Stimulated activated naive CD4-positive, alpha-beta T cell treated with Interleukin-2 at 50 U/mL for 16 hours (primary cell): Measurements from ENCODE around the gene C10orf62.
"Not testable (repeated sequence)": the region's sequence is repeated elsewhere in the genome, so short reads cannot be mapped to it uniquely, and the experiment has no call there.

Source experiments
- DNase-seq: peaks from one replicate; lab custom pipeline; 2025; lab: John Stamatoyannopoulos, UW

C10orf62 gene

GRCh38 chr10:97627731-97628130 is 38.2 kb downstream of the C10orf62 start:
- DNase-seq, result no peak

DNA sequence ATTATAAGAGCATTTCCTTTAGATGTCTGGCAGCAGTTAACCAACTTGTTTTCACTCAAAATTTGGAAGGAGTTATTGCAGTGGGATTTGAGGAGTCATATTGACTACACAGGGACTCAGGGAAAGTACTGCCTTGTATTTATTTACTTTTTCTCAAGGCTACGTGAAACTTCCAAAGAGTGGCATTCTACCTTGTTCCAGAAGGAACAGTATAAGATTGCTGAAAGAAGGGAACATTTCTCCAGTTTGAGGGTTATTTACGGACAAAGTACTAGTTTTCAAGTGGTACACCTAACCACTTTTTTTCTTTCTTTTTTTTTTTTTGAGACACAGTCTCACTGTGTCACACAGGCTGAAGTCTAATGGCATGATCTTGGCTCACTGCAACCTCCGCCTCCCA is 38.7 kb downstream of the C10orf62 start:
- no peak for DNase-seq

DNA sequence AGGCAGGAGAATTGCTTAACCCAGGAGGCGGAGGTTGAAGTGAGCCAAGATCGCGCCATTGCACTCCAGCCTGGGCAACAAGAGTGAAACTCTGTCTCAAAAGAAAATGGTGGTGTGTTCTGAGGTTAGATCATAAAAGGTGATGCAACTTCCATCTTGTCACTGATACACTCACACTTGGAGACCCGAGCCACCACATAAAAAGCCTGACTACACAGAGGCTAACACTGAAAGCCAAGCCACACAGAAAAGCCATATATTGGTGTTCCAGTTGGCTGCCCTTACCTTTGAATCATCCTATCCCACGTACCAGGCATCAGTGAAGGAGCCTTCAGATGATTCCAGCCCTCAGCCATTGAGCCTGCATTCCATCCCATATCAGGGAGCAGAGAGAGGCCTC is 39.8 kb downstream of the C10orf62 start:
- DNase-seq, result no peak

- DNase-seq, result no peak
These were observed 41.6 kb downstream of the C10orf62 start for GRCh38 chr10:97631098-97631497.

- DNase-seq, result peak; percentile 92
These were observed 43.7 kb downstream of the C10orf62 start, which contains the start of gene MORN4 for GRCh38 chr10:97632949-97633884. Gene MORN4 (minus strand): TSS chr10:97633500. CDS start chr10:97619653, 13,847 bp downstream.

DNA sequence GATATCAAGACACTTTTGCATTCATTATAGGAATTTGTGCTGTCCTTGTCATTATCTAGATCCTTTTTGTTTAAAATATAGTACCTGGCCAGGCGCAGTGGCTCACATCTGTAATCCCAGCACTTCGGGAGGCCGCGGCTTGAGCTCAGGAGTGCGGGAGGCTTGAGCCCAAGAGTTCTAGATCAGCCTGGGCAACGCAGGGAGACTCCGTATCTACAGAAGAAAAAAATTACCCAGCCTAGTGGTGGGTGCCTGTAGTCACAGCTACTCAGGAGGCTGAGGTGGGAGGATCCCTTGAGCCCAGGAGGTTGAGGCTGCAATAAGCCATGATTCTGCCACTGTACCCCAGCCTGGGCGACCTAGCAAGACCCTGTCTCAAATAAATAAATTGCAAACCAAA is 44.4 kb downstream of the C10orf62 start:
- DNase-seq, result no peak

- DNase-seq, result no peak
These were observed 46.1 kb downstream of the C10orf62 start for GRCh38 chr10:97635577-97635976.

GRCh38 chr10:97639090-97639489 is 49.6 kb downstream of the C10orf62 start:
- not testable (repeated sequence) for DNase-seq

- DNase-seq, result peak; percentile 99
These were observed 50.8 kb downstream of the C10orf62 start, which contains the start of gene PI4K2A for GRCh38 chr10:97640174-97640867. Gene PI4K2A (plus strand): TSS chr10:97640671. CDS start chr10:97640743, 72 bp downstream.
